Neural cell (in vitro differentiated cells): ENCODE data around the gene TSG101.

Experiments
- CTCF ChIP-seq: fragments of 450-650 bp; IDR thresholded peaks from 2 replicates; pipeline ENCODE4 v1.5.1; 2014; ENCODE audit warnings: antibody characterized with exemption, mild to moderate bottlenecking, moderate library complexity; ENCODE audit not compliant: poor library complexity, severe bottlenecking
- EP300 ChIP-seq: fragments of 450-650 bp; conservative IDR thresholded peaks from 2 replicates; pipeline ENCODE4 v1.6.1; 2014; ENCODE audit warnings: antibody characterized with exemption, mild to moderate bottlenecking, moderate library complexity; ENCODE audit not compliant: poor library complexity, severe bottlenecking
- POLR2AphosphoS5 ChIP-seq: IDR thresholded peaks from 2 replicates; pipeline ENCODE4 v1.6.1; 2012

- TF ChIP-seq POLR2AphosphoS5, result no peak
- TF ChIP-seq CTCF, result no peak
- TF ChIP-seq EP300, result no peak
Measured at GRCh38 chr11:18449251-18449650, 77.5 kb downstream of the TSG101 start.
